ENCODE measurements around the gene ODF4.
"Not testable (repeated sequence)": the region's sequence is repeated elsewhere in the genome, so short reads cannot be mapped to it uniquely, and the experiment has no call there.

The ODF4 gene

GRCh38 chr17:8371786-8372185 is 32.1 kb downstream of the ODF4 start:
- no peak for DNase-seq

- DNase-seq = no peak
Measured at GRCh38 chr17:8372422-8372821, 32.8 kb downstream of the ODF4 start.

GRCh38 chr17:8373856-8374255 is 34.2 kb downstream of the ODF4 start:
- not testable (repeated sequence) for DNase-seq

- DNase-seq = no peak
Measured at GRCh38 chr17:8375738-8376259, 36.2 kb downstream of the ODF4 start.

- DNase-seq = peak; percentile 82
Measured at GRCh38 chr17:8376271-8377067, 36.8 kb downstream of the ODF4 start, which contains the start of gene KRABD2. KRABD2 (minus strand) TSS chr17:8376704.

- no peak for DNase-seq
Measured at GRCh38 chr17:8377422-8377821, 37.8 kb downstream of the ODF4 start.

- not testable (repeated sequence) for DNase-seq
Measured at GRCh38 chr17:8378117-8378516, 38.5 kb downstream of the ODF4 start.

GRCh38 chr17:8380049-8380448 is 40.4 kb downstream of the ODF4 start:
- DNase-seq = no peak

GRCh38 chr17:8382052-8382879 is 42.6 kb downstream of the ODF4 start:
- DNase-seq = no peak

GRCh38 chr17:8382880-8383142 is 43.2 kb downstream of the ODF4 start:
- DNase-seq = no peak

- peak; percentile 75 for DNase-seq
Measured at GRCh38 chr17:8383143-8383822, 43.6 kb downstream of the ODF4 start, which contains the start of gene RPL26. RPL26 (minus strand) TSS chr17:8383193; CDS start chr17:8382310, 883 bp downstream.

GRCh38 chr17:8384801-8385378 is 45.2 kb downstream of the ODF4 start:
- DNase-seq = no peak

GRCh38 chr17:8386841-8387240 is 47.2 kb downstream of the ODF4 start:
- no peak for DNase-seq

- DNase-seq = no peak
Measured at GRCh38 chr17:8387914-8388651, 48.4 kb downstream of the ODF4 start.

- no peak for DNase-seq
Measured at GRCh38 chr17:8391711-8392110, 52.1 kb downstream of the ODF4 start.

- no peak for DNase-seq
Measured at GRCh38 chr17:8392274-8392673, 52.6 kb downstream of the ODF4 start.

GRCh38 chr17:8392674-8393469 is 53.2 kb downstream of the ODF4 start:
- DNase-seq = no peak

GRCh38 chr17:8393470-8394231 is 54.0 kb downstream of the ODF4 start:
- DNase-seq = no peak

- DNase-seq = not testable (repeated sequence)
Measured at GRCh38 chr17:8394497-8394896, 54.9 kb downstream of the ODF4 start.
